ENCODE results near the gene SLC9A3. TPM values are rescaled to one million over a fixed set of nuclear protein-coding genes. Genes with fewer than 3 reads are reported as not detected.

The SLC9A3 gene
- total and polyA plus RNA-seq, 2 of the 13 experiments (the other 11 are each of a cell fraction or from before 2014, with no cell fraction given): 1.5 to 1.8 TPM

DNA sequence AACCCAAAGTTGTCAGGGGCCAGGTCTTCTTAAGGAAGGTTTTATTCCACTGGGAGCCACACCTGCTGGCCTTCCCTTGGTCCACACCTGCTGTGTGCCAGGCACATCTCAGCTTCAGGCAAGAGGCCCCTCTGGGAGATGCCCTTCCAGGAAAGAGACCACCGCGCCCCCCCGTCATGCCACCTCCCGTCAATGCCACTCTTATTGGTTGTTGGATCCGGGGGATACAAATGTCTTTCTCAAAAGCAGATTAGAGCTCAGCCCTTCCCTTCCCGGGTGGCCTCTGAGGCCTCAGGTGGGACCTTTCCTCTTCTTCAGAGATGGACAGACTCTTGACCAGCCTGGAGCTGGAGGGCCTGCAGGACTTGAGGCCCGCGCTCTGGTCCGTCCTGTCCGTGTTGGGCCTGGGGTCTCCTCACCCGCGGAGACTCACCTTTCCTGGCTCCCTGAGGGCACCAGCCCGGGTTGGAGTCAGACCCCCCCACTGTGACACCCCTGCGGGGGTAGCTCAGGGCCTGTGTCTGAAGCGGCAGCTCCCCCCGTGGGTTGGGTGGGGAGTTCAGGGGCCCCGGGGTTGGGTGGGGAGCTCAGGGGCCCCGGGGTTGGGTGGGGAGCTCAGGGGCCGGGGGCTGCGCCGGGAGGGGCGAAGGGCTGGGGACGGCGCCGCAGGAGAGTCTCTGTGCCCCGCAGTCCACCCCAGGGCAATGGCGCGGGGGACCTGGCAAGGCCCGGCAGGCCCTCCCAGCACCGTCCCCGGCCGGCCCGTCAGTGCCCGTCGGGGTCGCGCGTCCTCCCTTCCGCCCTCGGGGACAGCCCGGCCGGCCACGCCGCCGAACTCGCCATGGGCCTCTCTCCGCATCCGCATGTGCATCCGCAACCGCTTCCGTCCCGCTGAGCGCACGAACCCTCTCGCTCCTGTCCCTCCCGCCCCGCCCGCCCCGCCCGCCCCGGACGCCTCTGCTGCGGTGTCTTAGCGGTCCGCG, 3.7 kb upstream of the SLC9A3 start (continued):
- TF ChIP-seq, protein P1, sequence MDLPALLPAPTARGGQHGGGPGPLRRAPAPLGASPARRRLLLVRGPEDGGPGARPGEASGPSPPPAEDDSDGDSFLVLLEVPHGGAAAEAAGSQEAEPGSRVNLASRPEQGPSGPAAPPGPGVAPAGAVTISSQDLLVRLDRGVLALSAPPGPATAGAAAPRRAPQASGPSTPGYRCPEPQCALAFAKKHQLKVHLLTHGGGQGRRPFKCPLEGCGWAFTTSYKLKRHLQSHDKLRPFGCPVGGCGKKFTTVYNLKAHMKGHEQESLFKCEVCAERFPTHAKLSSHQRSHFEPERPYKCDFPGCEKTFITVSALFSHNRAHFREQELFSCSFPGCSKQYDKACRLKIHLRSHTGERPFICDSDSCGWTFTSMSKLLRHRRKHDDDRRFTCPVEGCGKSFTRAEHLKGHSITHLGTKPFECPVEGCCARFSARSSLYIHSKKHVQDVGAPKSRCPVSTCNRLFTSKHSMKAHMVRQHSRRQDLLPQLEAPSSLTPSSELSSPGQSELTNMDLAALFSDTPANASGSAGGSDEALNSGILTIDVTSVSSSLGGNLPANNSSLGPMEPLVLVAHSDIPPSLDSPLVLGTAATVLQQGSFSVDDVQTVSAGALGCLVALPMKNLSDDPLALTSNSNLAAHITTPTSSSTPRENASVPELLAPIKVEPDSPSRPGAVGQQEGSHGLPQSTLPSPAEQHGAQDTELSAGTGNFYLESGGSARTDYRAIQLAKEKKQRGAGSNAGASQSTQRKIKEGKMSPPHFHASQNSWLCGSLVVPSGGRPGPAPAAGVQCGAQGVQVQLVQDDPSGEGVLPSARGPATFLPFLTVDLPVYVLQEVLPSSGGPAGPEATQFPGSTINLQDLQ (CRISPR knock-in tag; IDR thresholded peaks at IDR 0.05): no peak
- no peak for TF ChIP-seq NR2F6 (IDR thresholded peaks at IDR 0.05)
- no peak for TF ChIP-seq NR2F6 (CRISPR knock-in tag; IDR thresholded peaks at IDR 0.05)

DNA sequence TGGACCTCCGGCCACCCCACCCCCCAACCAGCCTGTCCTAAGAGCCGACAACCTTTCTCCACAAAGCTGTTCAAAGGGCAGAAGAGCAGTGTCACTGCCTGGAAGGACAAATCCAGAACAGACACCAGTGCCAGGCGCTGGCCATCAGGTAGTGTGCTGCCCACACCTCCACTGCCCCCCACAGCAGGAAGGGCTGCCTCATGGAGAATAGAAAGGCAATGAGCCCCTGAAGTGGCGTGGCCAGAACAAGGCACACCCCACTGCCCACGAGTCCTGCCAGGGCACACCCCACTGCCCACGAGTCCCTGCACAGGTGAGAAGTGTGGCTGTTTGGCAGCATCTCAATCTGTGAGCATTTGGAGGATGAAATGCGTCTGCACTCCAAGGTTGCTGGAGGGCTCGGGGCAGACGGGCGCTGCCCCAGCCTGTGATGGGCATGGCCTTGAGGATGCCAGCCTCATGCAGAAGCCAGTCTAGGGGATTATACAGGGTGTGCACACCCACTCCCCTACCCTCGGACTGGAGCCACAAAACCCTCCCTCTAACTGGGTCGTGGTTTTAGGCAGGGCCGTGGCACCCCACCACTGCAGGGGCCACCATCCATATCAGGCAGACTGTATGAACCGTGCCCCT, 2.3 kb upstream of the SLC9A3 start:
- intact Hi-C loops (cut with micrococcal nuclease; ENCODE audit: unreplicated experiment) (no loop called here), in situ Hi-C loops (cut with HindIII; ENCODE audit: extremely low pct_ligation_motif_present, low pct_unique_long_range_greater_than_20kb) (no loop called here)
- TF ChIP-seq POLR2A (IDR thresholded peaks at IDR 0.05; ENCODE audit: insufficient read depth in 1 of 2, low read depth in 2 of 2, low read length in 2 of 2) (no peak), HNRNPL (IDR thresholded peaks at IDR 0.05; ENCODE audit: low read depth, low read length) (peak; percentile 77), ZNF563 (CRISPR knock-in tag; IDR thresholded peaks at IDR 0.05) (no peak), RAD51 (IDR thresholded peaks at IDR 0.05; ENCODE audit: borderline replicate concordance) (no peak), REL (CRISPR knock-in tag; conservative IDR thresholded peaks at IDR 0.05) (no peak), NR1H2 (CRISPR knock-in tag; IDR thresholded peaks at IDR 0.05; ENCODE audit: borderline replicate concordance, low read depth) (no peak)
- TF ChIP-seq, protein P2, sequence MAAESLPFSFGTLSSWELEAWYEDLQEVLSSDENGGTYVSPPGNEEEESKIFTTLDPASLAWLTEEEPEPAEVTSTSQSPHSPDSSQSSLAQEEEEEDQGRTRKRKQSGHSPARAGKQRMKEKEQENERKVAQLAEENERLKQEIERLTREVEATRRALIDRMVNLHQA (CRISPR knock-in tag; IDR thresholded peaks at IDR 0.05): no peak
- TF ChIP-seq, protein P3, sequence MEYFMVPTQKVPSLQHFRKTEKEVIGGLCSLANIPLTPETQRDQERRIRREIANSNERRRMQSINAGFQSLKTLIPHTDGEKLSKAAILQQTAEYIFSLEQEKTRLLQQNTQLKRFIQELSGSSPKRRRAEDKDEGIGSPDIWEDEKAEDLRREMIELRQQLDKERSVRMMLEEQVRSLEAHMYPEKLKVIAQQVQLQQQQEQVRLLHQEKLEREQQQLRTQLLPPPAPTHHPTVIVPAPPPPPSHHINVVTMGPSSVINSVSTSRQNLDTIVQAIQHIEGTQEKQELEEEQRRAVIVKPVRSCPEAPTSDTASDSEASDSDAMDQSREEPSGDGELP (IDR thresholded peaks at IDR 0.05; ENCODE audit: borderline replicate concordance, low read depth): no peak
- FAIRE-seq: no peak
- no peak overlapping the region for H3K4me2 ChIP-seq (ENCODE audit: low read depth, low read length)
- no peaks in the 10 kb centered on the region for H3K79me2 ChIP-seq (ENCODE audit: insufficient read depth, low read length)
- peaks cover 0 to 48% of the 10 kb centered on the region in 2 experiments; a peak in 4 of 5 replicates for H3K27me3 ChIP-seq (ENCODE audit: control insufficient read depth in 1 of 2, insufficient read depth in 2 of 2, low read length in 2 of 2)
- H4K20me1 ChIP-seq (ENCODE audit: insufficient read depth, low read length): no peaks in the 10 kb centered on the region
- no peak overlapping the region for H3K27ac ChIP-seq (ENCODE audit: extremely low read length, insufficient read depth, low read length)
- DNase-seq (ENCODE audit: low spot score): no peak
- H3K9me3 ChIP-seq (ENCODE audit: low read length): no peaks in the 10 kb centered on the region
- ChIA-PET POLR2A (no interaction called here), CTCF (ENCODE audit: low intra/inter-chr PET ratio, low total read pairs) (no interaction called here)
- no TSS peak for BruUV-seq (replicated peaks)
- H3K4me1 ChIP-seq (ENCODE audit: insufficient read depth, low read length): peaks cover 32% of the 10 kb centered on the region
- no peak overlapping the region for H3K9ac ChIP-seq (ENCODE audit: insufficient read depth, low read depth, low read length)
- WGBS (ENCODE audit: low lambda C conversion rate): 0% methylated on average over 1 of the region's 14 CpGs
- no peak overlapping the region for H2AFZ ChIP-seq (ENCODE audit: low read length)
- ATAC-seq: 0 out of 3 replicates have a peak, but pooled peaks have one; percentile 12
- no peaks in the 10 kb centered on the region for H3K36me3 ChIP-seq (replicated peaks in 1 of 2; ENCODE audit: control insufficient read depth in 1 of 2, insufficient read depth in 2 of 2, low read length in 2 of 2)
- no peak overlapping the region for H3K4me3 ChIP-seq (replicated peaks in 1 of 3; ENCODE audit: insufficient read depth in 1 of 3, low read depth in 2 of 3, low read length in 3 of 3)

Data from HepG2 (cell line).